ENCODE data around the gene KRT35.

GRCh38 chr17:41442739-41443138, 38.2 kb downstream of the KRT35 start:
- no peak for TF ChIP-seq CTCF (IDR thresholded peaks at IDR 0.05)
- TF ChIP-seq EP300 (IDR thresholded peaks at IDR 0.05), result no peak

All from esophagus muscularis mucosa (tissue), 3 donors.